NT2/D1 (cell line): Measurements from ENCODE around the gene ZNF71.

ENCODE experiments used
- DNase-seq: peaks from one replicate; pipeline ENCODE4 v3.0.0-alpha.2; 2011; ENCODE audit warnings: low read depth, low spot score
- H3K27me3 ChIP-seq: 2 replicates; pipeline ENCODE4 v1.6.0; 2011; ENCODE audit warnings: mild to moderate bottlenecking; ENCODE audit not compliant: insufficient read length, insufficient read depth
- H3K36me3 ChIP-seq: 2 replicates; pipeline ENCODE4 v1.6.1; 2011; ENCODE audit warnings: mild to moderate bottlenecking, low read length, mixed read lengths; ENCODE audit not compliant: insufficient read depth, insufficient read length
- H3K4me1 ChIP-seq: 2 replicates; pipeline ENCODE4 v1.5.1; 2011; ENCODE audit not compliant: insufficient read depth, insufficient read length
- H3K4me3 ChIP-seq: 2 replicates; pipeline ENCODE4 v1.5.1; 2011; ENCODE audit warnings: low read depth; ENCODE audit not compliant: insufficient read length
- H3K9ac ChIP-seq: 2 replicates; pipeline ENCODE4 v1.6.0; 2011; ENCODE audit warnings: low read depth; ENCODE audit not compliant: insufficient read length
- H3K9me3 ChIP-seq: 2 replicates; pipeline ENCODE4 v1.5.1; 2011; ENCODE audit warnings: mild to moderate bottlenecking, low read length; ENCODE audit not compliant: insufficient read depth
- SUZ12 ChIP-seq: IDR thresholded peaks from 2 replicates; pipeline ENCODE4 v1.6.1; 2011; ENCODE audit not compliant: insufficient read length, insufficient read depth; ENCODE audit errors: extremely low read depth
- YY1 ChIP-seq: IDR thresholded peaks from 2 replicates; pipeline ENCODE4 v1.6.1; 2011; ENCODE audit not compliant: insufficient read length, insufficient read depth
- ZNF274 ChIP-seq: IDR thresholded peaks from 2 replicates; pipeline ENCODE4 v1.6.1; 2011; ENCODE audit warnings: mild to moderate bottlenecking, low read depth, low read length

The ZNF71 gene

GRCh38 chr19:56603829-56604228 is 8.7 kb downstream of the ZNF71 start:
- TF ChIP-seq YY1 = no peak
- TF ChIP-seq SUZ12 = no peak
- TF ChIP-seq ZNF274 = no peak
- Histone ChIP-seq H3K27me3 (no peaks in the 10 kb centered on the region), H3K4me3 (no peak overlapping the region), H3K4me1 (no peaks in the 10 kb centered on the region), H3K9me3 (no peaks in the 10 kb centered on the region), H3K9ac (no peak overlapping the region), H3K36me3 (peaks cover 31% of the 10 kb centered on the region)
- DNase-seq = no peak

GRCh38 chr19:56608274-56608964 is 13.3 kb downstream of the ZNF71 start:
- no peaks in the 10 kb centered on the region for H3K4me1 ChIP-seq
- no peaks in the 10 kb centered on the region for H3K9me3 ChIP-seq
- H3K4me3 ChIP-seq = no peak overlapping the region
- no peaks in the 10 kb centered on the region for H3K27me3 ChIP-seq
- H3K36me3 ChIP-seq = peaks cover 17% of the 10 kb centered on the region
- DNase-seq = no peak
- no peak overlapping the region for H3K9ac ChIP-seq
- TF ChIP-seq ZNF274 = no peak
- no peak for TF ChIP-seq SUZ12
- no peak for TF ChIP-seq YY1

GRCh38 chr19:56611288-56611687 is 16.2 kb downstream of the ZNF71 start:
- Histone ChIP-seq H3K9me3 (no peaks in the 10 kb centered on the region), H3K36me3 (peaks cover 15% of the 10 kb centered on the region), H3K9ac (no peak overlapping the region), H3K27me3 (no peaks in the 10 kb centered on the region), H3K4me3 (no peak overlapping the region), H3K4me1 (no peaks in the 10 kb centered on the region)
- DNase-seq = no peak
- no peak for TF ChIP-seq SUZ12
- TF ChIP-seq ZNF274 = no peak
- no peak for TF ChIP-seq YY1

GRCh38 chr19:56612737-56613136 is 17.6 kb downstream of the ZNF71 start:
- no peaks in the 10 kb centered on the region for H3K9me3 ChIP-seq
- no peak overlapping the region for H3K4me3 ChIP-seq
- TF ChIP-seq YY1 (no peak), SUZ12 (no peak), ZNF274 (no peak)
- no peak overlapping the region for H3K9ac ChIP-seq
- H3K4me1 ChIP-seq = no peaks in the 10 kb centered on the region
- H3K36me3 ChIP-seq = peaks cover 19% of the 10 kb centered on the region
- no peak for DNase-seq
- H3K27me3 ChIP-seq = no peaks in the 10 kb centered on the region

- Histone ChIP-seq H3K27me3 (no peaks in the 10 kb centered on the region), H3K9me3 (no peaks in the 10 kb centered on the region), H3K36me3 (peaks cover 23% of the 10 kb centered on the region), H3K4me1 (no peaks in the 10 kb centered on the region), H3K9ac (no peak overlapping the region), H3K4me3 (no peak overlapping the region)
- TF ChIP-seq YY1 = no peak
- no peak for TF ChIP-seq ZNF274
- no peak for TF ChIP-seq SUZ12
- no peak for DNase-seq
Observed at GRCh38 chr19:56613639-56614038, 18.5 kb downstream of the ZNF71 start.

- Histone ChIP-seq H3K9ac (no peak overlapping the region), H3K36me3 (peaks cover 39% of the 10 kb centered on the region), H3K4me1 (no peaks in the 10 kb centered on the region), H3K4me3 (no peak overlapping the region), H3K27me3 (no peaks in the 10 kb centered on the region), H3K9me3 (no peaks in the 10 kb centered on the region)
- DNase-seq = no peak
- TF ChIP-seq ZNF274 = no peak
- TF ChIP-seq SUZ12 = no peak
- no peak for TF ChIP-seq YY1
Observed at GRCh38 chr19:56617531-56617930, 22.4 kb downstream of the ZNF71 start.

- peaks cover 42% of the 10 kb centered on the region for H3K36me3 ChIP-seq
- TF ChIP-seq ZNF274 (no peak), SUZ12 (no peak), YY1 (no peak)
- H3K9me3 ChIP-seq = no peaks in the 10 kb centered on the region
Observed at GRCh38 chr19:56619121-56619520, 24.0 kb downstream of the ZNF71 start.

More at GRCh38 chr19:56619121-56619520, 24.0 kb downstream of the ZNF71 start:
- Histone ChIP-seq H3K9ac (no peak overlapping the region), H3K4me3 (no peak overlapping the region), H3K27me3 (no peaks in the 10 kb centered on the region), H3K4me1 (no peaks in the 10 kb centered on the region)
- DNase-seq = no peak
